Measurements from ENCODE around the gene LAMC2. TPM values are rescaled to one million over a fixed set of nuclear protein-coding genes. Genes with fewer than 3 reads are reported as not detected.

Gene LAMC2
- total and polyA plus RNA-seq, 2 of the 8 experiments (the other 6 are each of a cell fraction or from before 2014, with no cell fraction given): 4.6 to 12.9 TPM

DNA sequence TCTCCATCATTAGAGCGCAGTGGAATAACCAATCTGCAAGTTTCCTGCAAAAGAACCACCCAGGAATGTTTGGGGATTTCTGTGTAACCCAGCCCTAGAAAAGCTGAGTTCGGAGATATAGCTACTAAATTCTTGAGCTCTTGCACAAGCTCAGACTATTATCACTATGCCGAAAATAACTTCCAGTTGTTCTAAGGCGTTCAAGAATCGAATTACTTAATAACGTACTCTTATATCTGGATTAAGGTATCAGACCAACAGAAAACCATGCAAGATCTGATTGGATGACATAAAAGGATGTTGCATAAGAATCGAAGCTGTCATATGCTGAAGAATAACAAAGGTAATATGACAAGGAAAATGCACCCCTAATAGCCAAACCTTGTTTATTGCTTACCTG is 7.5 kb upstream of the LAMC2 start:
- Histone ChIP-seq H2BK120ac (replicated peaks; ENCODE audit: low read depth, low read length) (no peak overlapping the region), H4K91ac (replicated peaks; ENCODE audit: insufficient read length, low read length) (no peak overlapping the region), H2AFZ (ENCODE audit: low read length) (no peak overlapping the region), H3K27me3 (replicated peaks in 1 of 4; ENCODE audit: control insufficient read depth in 3 of 4, extremely low read depth in 1 of 4, insufficient read depth in 3 of 4, low read length in 3 of 4) (no peaks in the 10 kb centered on the region), H2BK12ac (ENCODE audit: low read depth, low read length) (no peak overlapping the region), H3K79me1 (ENCODE audit: low read depth, low read length) (no peaks in the 10 kb centered on the region), H3K14ac (ENCODE audit: insufficient read length) (no peak overlapping the region), H4K5ac (ENCODE audit: insufficient read length, low read depth, low read length) (no peak overlapping the region), H3K4me3 (ENCODE audit: extremely low read depth in 1 of 4, insufficient read depth in 2 of 4, low read depth in 3 of 4, low read length in 4 of 4) (no peak overlapping the region), H3K4me2 (ENCODE audit: insufficient read depth in 1 of 2, low read depth in 2 of 2, low read length in 2 of 2) (no peak overlapping the region), H2BK5ac (ENCODE audit: low read depth, low read length) (no peak overlapping the region), H2BK20ac (ENCODE audit: low read length) (no peak overlapping the region), H3K18ac (ENCODE audit: extremely low read depth, low read length) (no peak overlapping the region), H3K36me3 (ENCODE audit: control insufficient read depth in 2 of 4, insufficient read depth in 4 of 4, low read length in 3 of 4) (no peaks in the 10 kb centered on the region), H3K27ac (ENCODE audit: low read depth, low read length) (no peak overlapping the region), H3K23me2 (ENCODE audit: low read depth, low read length) (no peaks in the 10 kb centered on the region), H3K4ac (replicated peaks; ENCODE audit: insufficient read length, low read depth, low read length) (no peak overlapping the region), H3K56ac (replicated peaks; ENCODE audit: insufficient read length, low read depth, low read length) (no peak overlapping the region), H3K9ac (replicated peaks in 1 of 4; ENCODE audit: extremely low read depth in 1 of 4, low read depth in 3 of 4, low read length in 3 of 4) (no peak overlapping the region), H3K9me3 (ENCODE audit: insufficient read depth in 2 of 2, low read depth in 1 of 2, low read length in 1 of 2) (no peaks in the 10 kb centered on the region), H4K8ac (ENCODE audit: extremely low read depth, insufficient read depth, low read length) (no peak overlapping the region), H3K4me1 (replicated peaks in 1 of 4; ENCODE audit: control insufficient read depth in 3 of 4, insufficient read depth in 4 of 4, low read length in 3 of 4) (peaks cover 0 to 2% (median 0%) of the 10 kb centered on the region in 4 experiments; a peak in 1 of 7 replicates), H2AK5ac (ENCODE audit: low read depth, low read length) (no peak overlapping the region), H2BK15ac (ENCODE audit: low read length) (no peak overlapping the region), H3K79me2 (ENCODE audit: control insufficient read depth in 1 of 2, insufficient read depth in 2 of 2, low read length in 2 of 2) (no peaks in the 10 kb centered on the region), H3K23ac (ENCODE audit: insufficient read length) (no peak overlapping the region), H4K20me1 (replicated peaks in 1 of 2; ENCODE audit: control insufficient read depth in 1 of 2, insufficient read depth in 2 of 2, low read length in 2 of 2) (no peaks in the 10 kb centered on the region)
- POLR2A ChIA-PET (ENCODE audit: partially characterized antibody): interaction anchor here (1.6 kb wide), 1 partner anchor 9 kb away, joined by 3 read pairs; no protein-coding TSS in a partner anchor
- CTCF ChIA-PET (ENCODE audit: partially characterized antibody): interaction anchor here (0.8 to 1.3 kb wide), 3 partner anchors 10 to 17 kb away, joined by 3 to 5 read pairs (median 3); no protein-coding TSS in a partner anchor
- 93% methylated on average over 7 of the region's 7 CpGs; no CpG with 5 or more reads in 1 of the 2 experiments for WGBS, 2 experiments (ENCODE audit: extremely low coverage in 1 of 2, insufficient coverage in 1 of 2, insufficient read length in 1 of 2, insufficient replicate concordance in 2 of 2, low coverage in 1 of 2, low lambda C conversion rate in 2 of 2, missing lambda C conversion rate in 1 of 2)
- DNase-seq (ENCODE audit: low read depth in 1 of 2, low spot score in 2 of 2) (no peak), FAIRE-seq (no peak)
- no peak for TF ChIP-seq GABPA (IDR thresholded peaks at IDR 0.05; ENCODE audit: borderline replicate concordance, insufficient read depth, low read length)
